ENCODE measurements around the gene PRSS22.
A peak's percentile ranks its signal among the peaks of the same experiment; 100 is the strongest.

PRSS22 gene

GRCh38 chr16:2879854-2880508 is 22.0 kb upstream of the PRSS22 start:
- FAIRE-seq = no peak

DNA sequence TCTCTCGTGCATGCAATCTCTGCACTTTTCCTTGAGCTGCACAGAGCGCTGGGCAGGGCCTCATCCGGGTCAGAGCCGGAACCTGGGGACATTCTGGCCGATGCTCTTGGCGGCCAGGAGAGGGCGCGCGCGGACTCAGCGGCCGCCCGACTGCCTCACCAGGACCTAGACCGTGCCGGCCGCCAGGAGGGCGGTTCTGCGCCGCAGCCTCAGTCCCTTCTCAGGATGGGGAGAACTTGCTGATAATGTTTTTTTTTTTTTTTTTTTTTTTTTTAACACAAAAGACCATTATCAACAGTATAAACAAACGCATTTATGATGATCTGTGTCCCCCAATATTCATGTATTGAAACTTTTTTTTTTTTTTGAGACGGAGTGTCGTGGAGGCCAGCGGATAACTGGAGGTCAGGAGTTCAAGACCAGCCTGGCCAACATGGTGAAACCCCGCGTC is 17.0 kb upstream of the PRSS22 start:
- FAIRE-seq = no peak

DNA sequence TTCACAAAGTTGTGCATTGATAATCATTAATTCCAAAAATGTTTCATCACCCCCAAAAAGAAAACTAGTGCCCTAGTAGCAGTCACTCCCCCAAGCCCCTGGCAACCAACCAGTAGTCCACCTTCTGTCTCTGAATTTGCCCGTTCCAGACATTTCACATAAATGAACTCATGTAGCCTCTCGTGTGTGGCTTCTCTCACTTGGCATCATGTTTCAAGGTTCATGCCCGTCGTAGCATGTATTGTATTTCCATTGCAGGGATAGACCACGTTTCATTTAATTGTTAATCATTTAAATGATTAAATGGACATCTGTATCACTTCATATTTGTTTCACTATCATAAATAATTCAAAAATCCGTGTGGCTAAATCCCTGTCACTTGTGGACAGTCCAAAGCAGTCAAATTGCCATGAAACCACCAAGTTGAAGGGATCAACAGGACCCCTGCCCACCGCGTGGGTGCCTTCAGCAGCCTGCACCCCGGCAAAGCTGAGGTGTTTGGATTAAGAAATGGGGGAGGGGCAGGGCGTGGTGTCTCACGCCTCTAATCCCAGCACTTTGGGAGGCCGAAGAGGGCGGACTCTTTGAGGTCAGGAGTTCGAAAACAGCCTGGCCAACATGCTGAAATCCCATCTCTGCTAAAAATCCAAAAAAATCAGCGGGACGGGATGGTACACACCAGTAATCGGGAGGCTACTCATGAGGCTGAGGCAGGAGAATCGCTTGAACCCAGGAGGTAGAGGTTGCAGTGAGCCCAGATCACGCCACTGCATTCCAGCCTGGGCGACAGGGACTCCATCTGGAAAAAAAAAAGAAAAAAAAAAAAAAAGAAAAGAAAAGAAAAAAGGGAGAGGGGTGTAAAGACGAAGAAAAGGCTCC is 16.3 kb upstream of the PRSS22 start:
- no peak for FAIRE-seq

GRCh38 chr16:2871926-2872325 is 14.0 kb upstream of the PRSS22 start:
- FAIRE-seq = no peak

DNA sequence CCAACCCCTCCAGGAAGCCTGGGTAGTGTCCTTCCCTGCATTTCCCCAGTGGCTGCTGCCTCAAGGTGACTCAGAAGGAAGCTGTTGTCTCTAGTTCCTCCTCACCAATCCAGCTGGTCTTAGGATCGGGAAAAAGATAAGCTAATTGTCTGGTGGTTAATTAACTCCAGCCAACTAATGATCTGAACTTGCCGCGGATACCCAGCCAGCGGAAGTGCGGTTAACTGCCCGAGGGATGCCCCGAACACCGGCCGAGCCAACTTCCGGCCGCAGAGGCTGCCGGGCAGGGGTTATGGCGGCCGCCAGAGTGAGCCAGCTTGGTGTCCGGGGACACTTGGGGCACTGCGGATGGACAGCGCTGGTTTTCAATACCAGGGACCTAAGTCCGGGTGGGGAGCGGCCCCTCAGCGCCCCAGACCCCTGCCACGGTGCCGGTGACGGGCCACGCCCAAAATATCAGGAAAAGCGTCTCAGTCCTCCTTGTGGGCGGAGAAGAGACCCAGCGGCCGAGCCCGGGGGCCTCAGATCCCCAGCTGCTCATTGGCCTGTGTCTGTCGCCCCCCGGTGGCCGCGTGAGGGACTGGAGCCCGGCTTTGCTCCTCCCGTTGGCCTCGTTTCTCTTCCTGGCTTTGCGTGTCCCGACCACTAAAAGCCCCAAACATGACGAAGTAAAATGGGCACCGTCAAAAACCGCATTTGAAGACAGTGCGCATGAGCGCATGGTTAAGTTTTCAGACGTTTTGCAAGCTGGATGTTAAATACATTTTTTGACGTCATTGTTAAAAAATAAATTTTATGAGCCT is 10.2 kb upstream of the PRSS22 start:
- peak; percentile 68 for FAIRE-seq

- FAIRE-seq = no peak
These were observed 9.7 kb upstream of the PRSS22 start for GRCh38 chr16:2867661-2867986.

- FAIRE-seq = no peak
These were observed 8.5 kb upstream of the PRSS22 start for GRCh38 chr16:2866431-2866830.

- no peak for FAIRE-seq
These were observed 7.7 kb upstream of the PRSS22 start for GRCh38 chr16:2865651-2866050.

- no peak for FAIRE-seq
These were observed 3.0 kb upstream of the PRSS22 start for GRCh38 chr16:2860826-2861567.

GRCh38 chr16:2859686-2860265 is 1.8 kb upstream of the PRSS22 start:
- FAIRE-seq = no peak

DNA sequence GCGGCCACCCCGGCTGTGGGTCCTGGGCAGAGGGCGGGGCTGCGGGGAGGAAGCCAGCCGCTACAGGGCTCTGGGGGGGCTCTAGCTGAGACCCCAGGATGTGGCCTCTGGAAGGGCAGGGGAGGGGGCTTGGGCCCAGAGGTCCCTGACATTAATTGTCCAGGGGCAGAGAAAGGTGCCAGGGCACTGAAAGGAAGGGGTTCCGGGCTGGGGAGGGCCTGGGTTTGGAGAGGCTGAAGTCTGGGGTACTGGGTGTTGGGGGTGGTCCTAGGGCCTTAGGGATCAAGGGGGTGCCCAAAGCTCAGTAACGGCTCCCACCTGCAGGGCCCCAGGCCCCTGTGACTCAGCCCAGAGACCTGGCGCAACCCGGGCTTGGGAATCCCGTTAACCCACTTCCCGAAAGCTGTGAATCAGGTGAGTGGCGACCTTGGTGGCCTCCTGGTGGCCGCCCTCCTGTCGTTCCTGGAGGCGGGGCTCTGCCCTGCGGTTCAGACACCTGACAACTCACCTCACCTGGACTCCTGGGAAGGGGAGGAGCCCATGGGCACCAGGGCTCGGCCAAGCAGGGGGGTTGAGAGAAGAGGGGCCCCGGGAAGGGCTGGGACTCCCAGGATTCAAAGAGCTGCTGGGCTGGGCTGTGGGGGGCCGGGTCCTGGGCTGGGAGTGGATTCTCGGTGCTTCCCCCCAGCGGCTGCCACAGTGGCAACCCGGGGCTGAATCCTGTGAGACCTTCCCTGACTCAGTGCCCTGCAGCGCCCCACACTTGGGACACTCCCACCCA is 465 bp upstream of the PRSS22 start:
- no peak for FAIRE-seq

- no peak for FAIRE-seq
These were observed 1.1 kb downstream of the PRSS22 start for GRCh38 chr16:2856686-2857450.

GRCh38 chr16:2856061-2856670 is 1.8 kb downstream of the PRSS22 start:
- FAIRE-seq = no peak

DNA sequence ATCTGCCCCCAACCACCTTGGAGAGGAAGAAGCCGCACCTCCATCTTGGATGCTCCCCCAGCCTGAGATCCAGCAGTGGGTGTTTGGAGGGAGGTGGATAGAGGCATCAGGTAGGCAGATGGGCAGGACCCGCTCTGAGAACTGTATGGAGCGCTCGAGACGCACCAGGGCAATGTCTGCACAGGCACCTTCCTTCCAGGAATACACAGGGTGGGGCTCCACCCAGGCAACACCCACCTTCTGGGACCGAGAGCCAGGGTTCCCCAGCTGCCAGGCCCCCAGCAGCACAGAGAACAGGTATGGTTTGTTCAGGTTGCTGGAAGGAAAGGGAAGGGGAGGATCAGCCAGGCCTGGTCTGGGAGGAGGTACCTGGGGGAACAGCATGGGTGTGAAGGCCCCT is 2.4 kb downstream of the PRSS22 start:
- FAIRE-seq = no peak

DNA sequence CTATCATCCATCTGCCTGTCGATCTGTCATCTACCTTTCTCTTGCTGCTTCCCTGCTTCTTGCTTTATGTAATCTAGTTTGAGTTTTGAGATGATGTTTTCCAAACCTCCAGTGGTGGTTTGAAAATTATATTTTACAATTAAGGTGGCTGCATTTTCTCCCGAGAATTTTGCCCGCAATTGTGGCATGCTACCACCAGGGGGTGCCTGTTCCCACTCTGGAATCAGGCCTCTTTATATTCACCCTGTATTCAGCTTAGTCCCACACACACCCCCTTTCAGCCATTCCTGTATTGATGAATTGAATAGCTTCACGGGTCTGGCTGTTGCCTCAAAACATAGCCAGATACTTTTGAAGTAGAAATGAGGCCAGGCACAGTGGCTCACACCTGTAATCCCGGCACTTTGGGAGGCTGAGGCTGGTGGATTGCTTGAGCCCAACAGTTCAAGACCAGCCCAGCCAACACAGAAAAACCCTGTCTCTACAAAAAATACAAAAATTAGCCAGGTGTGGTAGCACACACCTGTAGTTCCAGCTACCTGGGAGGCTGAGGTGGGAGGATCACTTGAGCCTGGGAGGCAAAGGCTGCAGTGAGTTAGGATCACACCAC is 3.2 kb downstream of the PRSS22 start:
- FAIRE-seq = no peak

- no peak for FAIRE-seq
These were observed 4.4 kb downstream of the PRSS22 start for GRCh38 chr16:2853531-2854073.

DNA sequence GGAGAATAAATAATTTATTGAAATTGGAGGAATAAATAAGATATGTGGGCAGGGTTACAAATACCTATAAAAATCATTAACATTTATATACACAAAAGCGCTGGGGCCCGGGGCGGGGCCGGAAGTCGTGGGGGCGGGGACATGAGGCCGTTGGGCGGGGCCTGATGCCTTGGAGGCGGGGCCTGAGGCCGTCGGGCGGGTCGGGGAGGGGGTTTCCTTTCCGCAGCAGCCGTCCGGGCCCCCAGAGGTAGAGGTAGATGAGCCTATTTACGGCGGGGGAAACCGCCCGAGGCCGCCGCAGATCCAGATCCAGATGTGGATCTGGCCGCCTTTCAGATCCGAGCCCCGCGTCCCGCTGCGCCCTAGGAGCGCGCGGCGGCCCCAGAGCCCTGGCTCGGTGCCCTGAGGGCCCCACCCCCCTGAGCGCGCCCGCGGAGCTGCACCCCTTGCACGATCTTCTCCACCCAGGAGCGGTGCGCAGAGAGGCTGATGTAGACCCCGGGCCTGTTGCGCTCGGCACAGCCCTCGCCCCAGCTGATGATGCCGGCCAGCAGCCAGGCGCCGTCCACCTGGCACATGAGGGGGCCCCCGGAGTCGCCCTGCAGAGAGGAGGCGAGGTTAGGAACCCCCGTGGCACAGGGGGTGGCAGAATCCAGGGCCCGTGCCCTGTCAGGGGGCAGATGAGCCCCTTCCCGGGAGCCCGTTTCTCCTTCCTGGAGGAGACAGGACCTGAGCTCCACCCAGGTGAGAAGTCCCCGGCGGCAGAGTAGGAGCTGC is 5.1 kb downstream of the PRSS22 start:
- FAIRE-seq = no peak

DNA sequence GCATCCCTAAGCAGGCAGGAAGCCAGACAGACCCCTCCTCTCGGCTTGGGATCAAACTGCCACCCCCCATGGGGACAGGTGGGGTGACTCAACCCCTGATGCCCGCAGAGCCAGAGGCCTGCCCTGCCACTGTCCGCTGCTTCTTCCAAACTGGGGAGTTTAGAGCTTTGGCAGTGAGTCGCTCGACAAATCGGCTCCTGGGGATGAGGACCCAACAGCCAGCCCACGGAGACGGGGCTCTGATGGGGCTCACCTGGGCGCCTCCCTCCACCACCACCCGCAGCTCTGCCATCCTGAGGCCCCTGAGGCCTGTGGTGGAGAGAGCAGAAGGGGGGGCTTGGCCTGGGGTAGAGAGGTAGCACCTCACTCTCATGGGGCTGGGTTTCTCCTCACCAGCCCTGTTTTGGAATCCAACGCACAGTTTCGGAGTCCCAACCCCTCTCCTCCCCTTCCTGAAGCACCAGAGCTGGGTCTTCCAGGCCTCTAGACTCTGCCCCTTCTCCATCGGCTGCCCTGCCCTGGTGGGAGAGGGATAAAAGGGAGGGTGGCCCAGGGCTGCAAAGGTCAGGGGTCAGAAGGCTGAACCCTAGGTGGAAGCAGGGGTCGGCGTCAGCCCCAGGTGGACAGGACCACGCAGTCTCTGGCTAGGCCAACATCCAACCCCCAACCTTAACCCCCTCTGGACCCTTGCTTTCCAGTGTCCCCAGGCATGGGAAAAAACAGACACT is 5.8 kb downstream of the PRSS22 start:
- no peak for FAIRE-seq

All from islet of Langerhans (tissue), 1 donor.